HCT116 (cell line): ENCODE data around the gene SULT1A1. TPM values are rescaled to one million over a fixed set of nuclear protein-coding genes. Genes with fewer than 3 reads are reported as not detected.

Source experiments
- ATAC-seq: fragments of 200-7000 bp; cut with Tn5 transposase; 2 replicates; pipeline ENCODE4 v1.9.1; 2020; ENCODE audit warnings: mild to moderate bottlenecking, moderate library complexity
- BruUV-seq: library from RNA; stranded (reverse); fragments of 400-500 nt; replicated peaks from 2 replicates; lab custom pipeline; 2021; lab: Mats Ljungman, UMichigan
- CTCF ChIA-PET: fragments of 300-600 bp; sonication (Branson Sonifier 250); formaldehyde crosslinking; loops from one replicate; lab custom pipeline; 2021; ENCODE audit warnings: antibody characterized with exemption; lab: Charles Lee
- POLR2A ChIA-PET: fragments of 300-600, 350-600 bp; sonication (Branson Sonifier 250); formaldehyde crosslinking; loops from one replicate; lab custom pipeline; 2021; ENCODE audit warnings: antibody characterized with exemption; lab: Charles Lee
- RAD21 ChIA-PET, 2 experiments: fragments of 300-600 bp; sonication (Branson Sonifier 250); formaldehyde crosslinking; loops; one replicate each; lab custom pipeline; 2023; ENCODE audit warnings: low total read pairs in 2 of 2; ENCODE audit not compliant: uncharacterized antibody in 2 of 2, unreplicated experiment in 2 of 2, low non-redundant PET in 1 of 2; lab: Charles Lee
- DNase-seq: peaks from one replicate; pipeline ENCODE4 v3.0.0-alpha.2; 2010; ENCODE audit warnings: low read depth, low spot score
- H2AFZ ChIP-seq: fragments of 200-600 bp; shearing (Covaris generic), sonication (generic); 2 replicates; pipeline ENCODE4 v1.6.1; 2017; ENCODE audit warnings: low read depth, mixed run types, mixed read lengths, antibody characterized with exemption, low read length; ENCODE audit not compliant: poor library complexity, severe bottlenecking
- H3K27ac ChIP-seq: 2 replicates; pipeline ENCODE4 v1.5.1; 2012; ENCODE audit warnings: low read depth, low read length
- H3K27me3 ChIP-seq: fragments of 200-600 bp; sonication (generic); 2 replicates; pipeline ENCODE4 v1.6.1; 2016; ENCODE audit warnings: mixed run types, low read length, mixed read lengths; ENCODE audit not compliant: insufficient read depth
- H3K36me3 ChIP-seq, 2 experiments: fragments of 200-500 bp in 1 of 2; fragments of 200-600 bp in 1 of 2; sonication (Bioruptor generic) in 1 of 2; sonication (generic) in 1 of 2; 2 replicates each; pipeline versions ENCODE4 v1.5.1 to v1.6.1; 2014 to 2016; ENCODE audit warnings: low read length in 2 of 2, inconsistent platforms in 1 of 2, mixed read lengths in 1 of 2, mixed run types in 1 of 2; ENCODE audit not compliant: insufficient read depth in 2 of 2, control insufficient read depth in 1 of 2
- H3K4me1 ChIP-seq, 2 experiments: fragments of 200-600 bp in 1 of 2; sonication (generic) in 1 of 2; 2 replicates each; pipeline versions ENCODE4 v1.5.1 to v1.6.1; 2012 to 2017; ENCODE audit warnings: low read length in 2 of 2, inconsistent platforms in 1 of 2, mild to moderate bottlenecking in 1 of 2, mixed read lengths in 1 of 2, mixed run types in 1 of 2, moderate library complexity in 1 of 2; ENCODE audit not compliant: insufficient read depth in 2 of 2, control insufficient read depth in 1 of 2
- H3K4me2 ChIP-seq: fragments of 200-600 bp; sonication (generic); 2 replicates; pipeline ENCODE4 v1.6.1; 2017; ENCODE audit warnings: mixed run types, low read length, mixed read lengths
- H3K4me3 ChIP-seq, 2 experiments: fragments of 200-600 bp in 1 of 2; sonication (generic) in 1 of 2; replicated peaks in 1 of 2; 2 replicates each; pipeline ENCODE4 v1.5.1; 2011 to 2016; ENCODE audit warnings: low read length in 2 of 2, control low read depth in 1 of 2, low read depth in 1 of 2, mild to moderate bottlenecking in 1 of 2, mixed read lengths in 1 of 2, mixed run types in 1 of 2
- H3K79me2 ChIP-seq: fragments of 200-600 bp; sonication (generic); 2 replicates; pipeline ENCODE4 v1.6.1; 2017; ENCODE audit warnings: mild to moderate bottlenecking, mixed run types, low read length, moderate library complexity, mixed read lengths; ENCODE audit not compliant: insufficient read depth
- H3K9ac ChIP-seq: fragments of 200-600 bp; sonication (generic); 2 replicates; pipeline ENCODE4 v1.6.1; 2016; ENCODE audit warnings: low read length, mixed read lengths
- H3K9me2 ChIP-seq: fragments of 200-600 bp; sonication (generic), shearing (Covaris generic); 2 replicates; pipeline ENCODE4 v1.6.1; 2017; ENCODE audit warnings: mixed run types, mild to moderate bottlenecking, moderate library complexity; ENCODE audit not compliant: insufficient read depth
- H3K9me3 ChIP-seq, 2 experiments: fragments of 200-500 bp in 1 of 2; fragments of 200-600 bp in 1 of 2; sonication (Bioruptor generic) in 1 of 2; sonication (generic) in 1 of 2; 2 replicates each; pipeline ENCODE4 v1.6.1; 2014 to 2017; ENCODE audit warnings: low read length in 2 of 2, mixed read lengths in 2 of 2, inconsistent platforms in 1 of 2, low read depth in 1 of 2, mild to moderate bottlenecking in 1 of 2, mixed run types in 1 of 2, moderate library complexity in 1 of 2; ENCODE audit not compliant: control insufficient read depth in 1 of 2, insufficient read depth in 1 of 2
- H4K20me1 ChIP-seq: fragments of 200-600 bp; sonication (generic), shearing (Covaris generic); 2 replicates; pipeline ENCODE4 v1.6.1; 2017; ENCODE audit warnings: mixed run types, mild to moderate bottlenecking, moderate library complexity; ENCODE audit not compliant: insufficient read depth
- CBX3 ChIP-seq: IDR thresholded peaks from 2 replicates; pipeline ENCODE4 v1.6.1; 2012; ENCODE audit warnings: low read depth
- CEBPB ChIP-seq: IDR thresholded peaks from 2 replicates; pipeline ENCODE4 v1.6.1; 2012; ENCODE audit warnings: low read depth
- ELF1 ChIP-seq: IDR thresholded peaks from 2 replicates; pipeline ENCODE4 v1.6.1; 2012; ENCODE audit warnings: low read depth, borderline replicate concordance
- EZH2 ChIP-seq: fragments of 200-600 bp; sonication (generic); IDR thresholded peaks from 2 replicates; pipeline ENCODE4 v1.6.1; 2017; ENCODE audit warnings: antibody characterized with exemption, mixed run types
- EZH2phosphoT487 ChIP-seq: fragments of 200-600 bp; IDR thresholded peaks from 2 replicates; pipeline ENCODE4 v1.6.1; 2018; ENCODE audit warnings: antibody characterized with exemption, borderline replicate concordance
- FOSL1 ChIP-seq: IDR thresholded peaks from 2 replicates; pipeline ENCODE4 v1.6.1; 2012; ENCODE audit warnings: low read depth
- JUND ChIP-seq: IDR thresholded peaks from 2 replicates; pipeline ENCODE4 v1.6.1; 2012
- POLR2A ChIP-seq: IDR thresholded peaks from 2 replicates; pipeline ENCODE4 v1.7.0; 2011; ENCODE audit warnings: borderline replicate concordance; ENCODE audit not compliant: insufficient read depth, insufficient read length; ENCODE audit errors: extremely low read depth
- POLR2AphosphoS5 ChIP-seq: IDR thresholded peaks from 2 replicates; pipeline ENCODE4 v1.6.1; 2011; ENCODE audit warnings: mild to moderate bottlenecking, low read depth, low read length, moderate library complexity
- RAD21 ChIP-seq: IDR thresholded peaks from 2 replicates; pipeline ENCODE4 v1.6.1; 2012; ENCODE audit warnings: low read depth, mild to moderate bottlenecking
- SIN3A ChIP-seq: IDR thresholded peaks from 2 replicates; pipeline ENCODE4 v1.6.1; 2012; ENCODE audit warnings: low read depth
- SP1 ChIP-seq: IDR thresholded peaks from 2 replicates; pipeline ENCODE4 v1.6.1; 2012; ENCODE audit warnings: low read depth
- SRF ChIP-seq: IDR thresholded peaks from 2 replicates; pipeline ENCODE4 v1.6.1; 2012; ENCODE audit warnings: low read depth
- TCF7L2 ChIP-seq: IDR thresholded peaks from 2 replicates; pipeline ENCODE4 v1.7.0; 2011; ENCODE audit warnings: borderline replicate concordance, inconsistent platforms; ENCODE audit not compliant: insufficient read depth, insufficient read length; ENCODE audit errors: extremely low read depth
- YY1 ChIP-seq: IDR thresholded peaks from 2 replicates; pipeline ENCODE4 v1.6.1; 2011; ENCODE audit warnings: low read length, low read depth, moderate library complexity, mild to moderate bottlenecking; ENCODE audit not compliant: insufficient replicate concordance; ENCODE audit errors: extremely low read depth
- ZFX ChIP-seq: fragments of 450-650 bp; IDR thresholded peaks from 2 replicates; pipeline ENCODE4 v1.6.1; 2017
- intact Hi-C: fragments of 100-400 bp; cut with micrococcal nuclease; formaldehyde crosslinking; loops from 2 replicates; pipeline ENCODE4 v1.10.0; 2022
- total RNA-seq: library from RNA; stranded (reverse); gene quantifications from one replicate; pipeline ENCODE4 v1.2.1, GENCODE V29; 2021; ENCODE audit not compliant: unreplicated experiment
- TF ChIP-seq, protein P1 (sequence below): IDR thresholded peaks from 2 replicates; pipeline ENCODE4 v1.6.1; 2012
- TF ChIP-seq, protein P2 (sequence below): IDR thresholded peaks from 2 replicates; pipeline ENCODE4 v1.6.1; 2012
- TF ChIP-seq, protein P3 (sequence below): IDR thresholded peaks from 2 replicates; pipeline ENCODE4 v1.6.1; 2011; ENCODE audit warnings: mild to moderate bottlenecking, low read length, moderate library complexity; ENCODE audit not compliant: insufficient replicate concordance; ENCODE audit errors: extremely low read depth

SULT1A1 gene
- total RNA-seq, 1 experiment from 2014 or later = 23.1 TPM

DNA sequence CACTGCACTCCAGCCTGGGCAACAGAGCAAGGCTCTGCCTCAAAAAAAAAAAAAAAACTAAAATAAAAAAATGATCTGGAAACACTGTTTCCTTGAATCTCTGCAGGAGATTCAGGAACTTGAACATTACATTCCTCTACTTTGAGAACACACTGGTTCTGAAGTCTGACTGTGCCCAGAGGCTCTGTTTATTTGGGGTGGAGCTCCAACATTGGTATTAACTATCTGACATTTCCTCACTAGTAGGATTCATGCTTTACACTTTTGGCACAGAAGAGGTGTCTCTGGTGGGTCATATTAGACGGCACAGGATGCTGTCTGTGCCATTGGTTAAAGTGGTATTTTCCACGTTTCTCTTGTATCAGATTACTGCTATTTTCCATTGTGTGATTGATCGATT lies 23.4 kb downstream of the SULT1A1 start:
- Histone ChIP-seq H3K9me2 (no peaks in the 10 kb centered on the region), H3K4me1 (peaks cover 0 to 8% of the 10 kb centered on the region in 2 experiments; a peak in 2 of 4 replicates), H3K4me3 (no peak overlapping the region), H4K20me1 (no peaks in the 10 kb centered on the region), H3K27me3 (no peaks in the 10 kb centered on the region), H3K27ac (no peak overlapping the region), H3K79me2 (no peaks in the 10 kb centered on the region), H3K9me3 (no peaks in the 10 kb centered on the region), H3K36me3 (peaks cover 0 to 3% of the 10 kb centered on the region in 2 experiments; a peak in 1 of 4 replicates), H3K9ac (no peak overlapping the region), H2AFZ (no peak overlapping the region), H3K4me2 (no peak overlapping the region)
- ATAC-seq (no peak), DNase-seq (no peak)
- ChIA-PET RAD21 (no interaction called here), CTCF (no interaction called here), POLR2A (no interaction called here)
- no TSS peak for BruUV-seq
- no peak for TF ChIP-seq YY1
- TF ChIP-seq SP1 = no peak
- no peak for TF ChIP-seq ELF1
- TF ChIP-seq EZH2 = no peak
- no peak for TF ChIP-seq ZFX
- TF ChIP-seq, protein P1, sequence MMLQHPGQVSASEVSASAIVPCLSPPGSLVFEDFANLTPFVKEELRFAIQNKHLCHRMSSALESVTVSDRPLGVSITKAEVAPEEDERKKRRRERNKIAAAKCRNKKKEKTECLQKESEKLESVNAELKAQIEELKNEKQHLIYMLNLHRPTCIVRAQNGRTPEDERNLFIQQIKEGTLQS = no peak
- no peak for TF ChIP-seq EZH2phosphoT487
- no peak for TF ChIP-seq RAD21
- TF ChIP-seq CBX3 = no peak
- no peak for TF ChIP-seq JUND
- TF ChIP-seq FOSL1 = no peak
- TF ChIP-seq POLR2A = no peak
- TF ChIP-seq SRF = no peak
- TF ChIP-seq CEBPB = no peak
- TF ChIP-seq POLR2AphosphoS5 = no peak
- TF ChIP-seq SIN3A = no peak
- TF ChIP-seq, protein P2, sequence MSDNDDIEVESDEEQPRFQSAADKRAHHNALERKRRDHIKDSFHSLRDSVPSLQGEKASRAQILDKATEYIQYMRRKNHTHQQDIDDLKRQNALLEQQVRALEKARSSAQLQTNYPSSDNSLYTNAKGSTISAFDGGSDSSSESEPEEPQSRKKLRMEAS = no peak
- TF ChIP-seq, protein P3, sequence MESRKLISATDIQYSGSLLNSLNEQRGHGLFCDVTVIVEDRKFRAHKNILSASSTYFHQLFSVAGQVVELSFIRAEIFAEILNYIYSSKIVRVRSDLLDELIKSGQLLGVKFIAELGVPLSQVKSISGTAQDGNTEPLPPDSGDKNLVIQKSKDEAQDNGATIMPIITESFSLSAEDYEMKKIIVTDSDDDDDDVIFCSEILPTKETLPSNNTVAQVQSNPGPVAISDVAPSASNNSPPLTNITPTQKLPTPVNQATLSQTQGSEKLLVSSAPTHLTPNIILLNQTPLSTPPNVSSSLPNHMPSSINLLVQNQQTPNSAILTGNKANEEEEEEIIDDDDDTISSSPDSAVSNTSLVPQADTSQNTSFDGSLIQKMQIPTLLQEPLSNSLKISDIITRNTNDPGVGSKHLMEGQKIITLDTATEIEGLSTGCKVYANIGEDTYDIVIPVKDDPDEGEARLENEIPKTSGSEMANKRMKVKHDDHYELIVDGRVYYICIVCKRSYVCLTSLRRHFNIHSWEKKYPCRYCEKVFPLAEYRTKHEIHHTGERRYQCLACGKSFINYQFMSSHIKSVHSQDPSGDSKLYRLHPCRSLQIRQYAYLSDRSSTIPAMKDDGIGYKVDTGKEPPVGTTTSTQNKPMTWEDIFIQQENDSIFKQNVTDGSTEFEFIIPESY = no peak
- TF ChIP-seq TCF7L2 = no peak
- intact Hi-C loops = no loop called here
